ENCODE results near the gene KAZN.

DNA sequence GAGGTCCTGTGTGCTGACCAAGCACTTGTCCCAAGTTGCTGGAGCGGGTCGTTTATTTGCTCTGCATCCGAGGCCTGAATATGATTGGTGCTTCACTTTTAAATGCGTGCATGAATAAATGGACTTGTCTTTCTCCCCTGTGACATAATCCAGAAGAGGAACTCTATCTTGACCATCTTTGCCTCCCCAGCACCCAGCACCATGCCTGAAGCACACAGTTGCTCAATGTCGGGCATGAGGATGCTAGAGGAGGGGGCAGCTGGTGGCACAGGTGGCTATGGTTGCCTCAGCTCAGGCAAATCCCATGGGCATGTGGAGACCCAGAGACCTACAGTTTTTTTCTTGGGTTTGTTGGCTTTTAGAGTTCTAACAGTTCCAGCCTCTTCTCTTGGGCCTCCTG, 142.6 kb downstream of the KAZN start:
- no peak for TF ChIP-seq CTCF (IDR thresholded peaks at IDR 0.05; ENCODE audit: poor library complexity)
- TF ChIP-seq EZH2 (IDR thresholded peaks at IDR 0.05; ENCODE audit: borderline replicate concordance) = no peak
- TF ChIP-seq EZH2phosphoT487 (IDR thresholded peaks at IDR 0.05; ENCODE audit: low read depth, severe bottlenecking, unreplicated experiment) = no peak
